GM12874 (cell line): Measurements from ENCODE around the gene ALG13.

Source experiments
- CTCF ChIP-seq: IDR thresholded peaks from 2 replicates; pipeline ENCODE4 v1.5.1; 2011; ENCODE audit warnings: low read depth, mild to moderate bottlenecking, control low read depth, low read length, moderate library complexity; ENCODE audit not compliant: insufficient read depth

Gene ALG13

GRCh38 chrX:111650845-111651244 lies 30.1 kb upstream of the ALG13 start:
- TF ChIP-seq CTCF = no peak

- TF ChIP-seq CTCF = no peak
Observed at GRCh38 chrX:111652719-111653118, 28.3 kb upstream of the ALG13 start.

- TF ChIP-seq CTCF = no peak
Observed at GRCh38 chrX:111661241-111661640, 19.7 kb upstream of the ALG13 start.

- no peak for TF ChIP-seq CTCF
Observed at GRCh38 chrX:111662292-111662691, 18.7 kb upstream of the ALG13 start.

GRCh38 chrX:111671668-111672067 lies 9.3 kb upstream of the ALG13 start:
- no peak for TF ChIP-seq CTCF

GRCh38 chrX:111687305-111687704 lies 6.3 kb downstream of the ALG13 start:
- TF ChIP-seq CTCF = no peak

GRCh38 chrX:111695297-111695880 lies 14.4 kb downstream of the ALG13 start:
- no peak for TF ChIP-seq CTCF
